ENCODE data around the gene EFNA5.

The EFNA5 gene

GRCh38 chr5:107431536-107431935 lies 239.2 kb downstream of the EFNA5 start:
- H3K27me3 ChIP-seq (ENCODE audit: insufficient read depth, low read length, poor library complexity) = no peaks in the 10 kb centered on the region
- no peak overlapping the region for H3K9ac ChIP-seq (ENCODE audit: low read depth, low read length)
- H3K36me3 ChIP-seq (ENCODE audit: insufficient read depth, low read length) = no peaks in the 10 kb centered on the region
- DNase-seq = no peak
- no peak for ATAC-seq (ENCODE audit: insufficient read depth, low read depth)
- no peak for TF ChIP-seq CTCF (IDR thresholded peaks at IDR 0.05; ENCODE audit: borderline replicate concordance, extremely low read depth, low read length, poor library complexity, severe bottlenecking)
- TF ChIP-seq EZH2 (IDR thresholded peaks at IDR 0.05; ENCODE audit: borderline replicate concordance, low read depth, low read length, severe bottlenecking) = no peak
- no peak overlapping the region for H3K27ac ChIP-seq (ENCODE audit: low read length)
- H3K79me2 ChIP-seq (ENCODE audit: insufficient read depth, low read length) = no peaks in the 10 kb centered on the region
- H2AFZ ChIP-seq (ENCODE audit: low read depth, low read length) = no peak overlapping the region
- H3K4me3 ChIP-seq (ENCODE audit: low read depth in 1 of 2, low read length in 2 of 2) = no peak overlapping the region
- no peaks in the 10 kb centered on the region for H3K9me3 ChIP-seq (ENCODE audit: insufficient read depth, low read length, severe bottlenecking)
- peaks cover 13% of the 10 kb centered on the region for H3K4me1 ChIP-seq (ENCODE audit: insufficient read depth, low read length)
- H4K20me1 ChIP-seq (ENCODE audit: insufficient read depth, low read length) = no peaks in the 10 kb centered on the region
- H3K4me2 ChIP-seq (ENCODE audit: insufficient read depth, low read length) = no peak overlapping the region

GRCh38 chr5:107430071-107430625 lies 240.6 kb downstream of the EFNA5 start:
- H3K4me1 ChIP-seq (ENCODE audit: insufficient read depth, low read length) = peaks cover 13% of the 10 kb centered on the region
- peak overlapping the region; percentile 77 for H3K27ac ChIP-seq (ENCODE audit: low read length)
- no peaks in the 10 kb centered on the region for H3K36me3 ChIP-seq (ENCODE audit: insufficient read depth, low read length)
- no peaks in the 10 kb centered on the region for H3K79me2 ChIP-seq (ENCODE audit: insufficient read depth, low read length)
- peak overlapping the region; percentile 38 for H3K9ac ChIP-seq (ENCODE audit: low read depth, low read length)
- peak overlapping the region in 1 of 2 experiments; percentile 45; a peak in 2 of 4 replicates for H3K4me3 ChIP-seq (ENCODE audit: low read depth in 1 of 2, low read length in 2 of 2)
- no peaks in the 10 kb centered on the region for H3K27me3 ChIP-seq (ENCODE audit: insufficient read depth, low read length, poor library complexity)
- H3K9me3 ChIP-seq (ENCODE audit: insufficient read depth, low read length, severe bottlenecking) = no peaks in the 10 kb centered on the region
- ATAC-seq (ENCODE audit: insufficient read depth, low read depth) (peak; percentile 86), DNase-seq (peak; percentile 12)
- TF ChIP-seq CTCF (IDR thresholded peaks at IDR 0.05; ENCODE audit: borderline replicate concordance, extremely low read depth, low read length, poor library complexity, severe bottlenecking) (no peak), EZH2 (IDR thresholded peaks at IDR 0.05; ENCODE audit: borderline replicate concordance, low read depth, low read length, severe bottlenecking) (no peak)
- peak overlapping the region; percentile 62 for H3K4me2 ChIP-seq (ENCODE audit: insufficient read depth, low read length)
- peak overlapping the region; percentile 76 for H2AFZ ChIP-seq (ENCODE audit: low read depth, low read length)
- H4K20me1 ChIP-seq (ENCODE audit: insufficient read depth, low read length) = no peaks in the 10 kb centered on the region

- peaks cover 13% of the 10 kb centered on the region for H3K4me1 ChIP-seq (ENCODE audit: insufficient read depth, low read length)
- H2AFZ ChIP-seq (ENCODE audit: low read depth, low read length) = peak overlapping the region; percentile 6; the same call in 1 of the 2 replicates
- H3K9me3 ChIP-seq (ENCODE audit: insufficient read depth, low read length, severe bottlenecking) = no peaks in the 10 kb centered on the region
- no peak overlapping the region for H3K4me2 ChIP-seq (ENCODE audit: insufficient read depth, low read length)
- DNase-seq = no peak
- ATAC-seq (ENCODE audit: insufficient read depth, low read depth) = no peak
- no peaks in the 10 kb centered on the region for H3K27me3 ChIP-seq (ENCODE audit: insufficient read depth, low read length, poor library complexity)
- no peak overlapping the region for H3K27ac ChIP-seq (ENCODE audit: low read length)
- no peaks in the 10 kb centered on the region for H4K20me1 ChIP-seq (ENCODE audit: insufficient read depth, low read length)
- no peaks in the 10 kb centered on the region for H3K36me3 ChIP-seq (ENCODE audit: insufficient read depth, low read length)
- H3K9ac ChIP-seq (ENCODE audit: low read depth, low read length) = no peak overlapping the region
- H3K4me3 ChIP-seq (ENCODE audit: low read depth in 1 of 2, low read length in 2 of 2) = no peak overlapping the region
- TF ChIP-seq EZH2 (IDR thresholded peaks at IDR 0.05; ENCODE audit: borderline replicate concordance, low read depth, low read length, severe bottlenecking) (no peak), CTCF (IDR thresholded peaks at IDR 0.05; ENCODE audit: borderline replicate concordance, extremely low read depth, low read length, poor library complexity, severe bottlenecking) (no peak)
- H3K79me2 ChIP-seq (ENCODE audit: insufficient read depth, low read length) = no peaks in the 10 kb centered on the region
These were observed 242.4 kb downstream of the EFNA5 start for GRCh38 chr5:107428303-107428813.

All from DND-41 (cell line).